Measurements from ENCODE around the gene DENND11.
A peak's percentile ranks its signal among the peaks of the same experiment; 100 is the strongest.
"Not testable (repeated sequence)": the region's sequence is repeated elsewhere in the genome, so short reads cannot be mapped to it uniquely, and the experiment has no call there.

Gene DENND11

DNA sequence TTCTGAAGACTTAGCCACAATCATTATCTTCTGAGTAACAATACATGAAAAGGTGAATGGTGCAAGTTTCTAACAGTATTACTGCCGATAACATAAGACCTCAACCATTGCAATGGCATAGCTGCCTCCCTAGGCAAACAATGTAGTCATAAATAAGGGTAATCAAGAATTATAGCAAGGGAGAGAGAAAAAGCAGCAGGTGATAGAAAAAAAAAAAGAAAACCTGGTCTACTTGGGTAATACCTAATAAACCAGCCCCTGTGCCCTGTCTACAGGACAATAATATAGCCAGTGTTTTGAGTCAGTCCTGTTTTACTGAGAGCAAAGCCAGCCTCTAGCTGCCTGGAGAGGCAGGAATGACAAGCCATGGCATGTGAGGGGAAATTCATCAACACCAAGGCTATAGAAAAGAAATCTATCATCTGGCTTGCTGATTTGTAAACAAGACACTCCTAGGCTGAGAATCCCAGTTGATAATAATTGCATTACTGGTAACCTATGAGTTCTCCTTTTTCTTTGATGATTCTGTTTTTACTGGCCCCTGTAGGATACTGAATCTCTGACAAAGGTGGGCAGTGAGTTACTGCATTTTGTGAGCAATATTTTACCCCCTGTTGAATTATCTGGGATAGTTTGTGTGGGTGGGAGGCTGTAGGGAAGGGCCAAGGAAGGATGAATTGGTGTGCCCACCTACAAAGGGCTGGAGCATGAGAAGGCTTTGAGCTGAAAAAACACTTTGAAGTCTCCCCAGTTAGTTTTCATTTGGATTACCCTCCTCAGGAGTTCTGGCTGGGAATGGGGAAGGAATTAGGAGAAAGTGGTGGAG is 4.5 kb upstream of the DENND11 start:
- no peak for DNase-seq

- no peak for DNase-seq
Observed at GRCh38 chr7:141704741-141705140, 2.8 kb upstream of the DENND11 start.

DNA sequence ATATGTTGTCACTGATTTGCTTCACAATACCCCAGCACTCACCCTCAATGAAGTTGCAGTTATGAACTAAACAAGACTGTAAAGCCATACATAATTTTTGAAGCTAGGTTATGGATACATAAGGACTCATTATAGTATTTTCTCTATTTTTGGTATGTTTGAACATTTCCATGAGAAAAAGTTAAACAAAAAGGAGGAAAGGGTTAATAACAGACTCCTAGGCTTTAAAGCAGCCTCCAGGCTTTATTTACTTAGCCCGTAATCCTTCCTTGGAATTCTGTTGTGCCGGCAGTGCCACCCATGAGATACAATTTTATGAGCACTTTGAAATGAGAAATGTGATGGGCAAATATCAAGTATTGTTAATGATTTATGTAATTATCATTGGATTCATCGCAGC is 2.1 kb upstream of the DENND11 start:
- no peak for DNase-seq

DNA sequence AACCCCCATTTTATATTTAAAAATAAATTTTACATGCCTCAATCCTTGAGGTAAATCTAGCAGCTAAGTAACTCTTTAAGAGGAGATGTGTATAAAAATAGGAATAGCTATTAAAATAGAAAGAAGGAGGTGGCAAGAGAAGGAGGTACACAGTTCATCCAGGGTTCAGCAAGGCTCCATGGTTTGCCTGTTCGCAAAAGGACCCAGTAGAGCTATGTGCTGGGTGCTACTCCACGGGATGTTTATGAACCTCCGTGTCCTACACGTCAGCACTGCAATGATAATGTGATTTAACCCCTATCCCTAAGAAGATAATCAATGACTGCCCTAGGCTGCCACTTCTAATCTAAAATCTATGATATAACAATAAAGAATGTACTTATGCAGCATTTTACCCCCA is 926 bp upstream of the DENND11 start:
- no peak for DNase-seq

DNA sequence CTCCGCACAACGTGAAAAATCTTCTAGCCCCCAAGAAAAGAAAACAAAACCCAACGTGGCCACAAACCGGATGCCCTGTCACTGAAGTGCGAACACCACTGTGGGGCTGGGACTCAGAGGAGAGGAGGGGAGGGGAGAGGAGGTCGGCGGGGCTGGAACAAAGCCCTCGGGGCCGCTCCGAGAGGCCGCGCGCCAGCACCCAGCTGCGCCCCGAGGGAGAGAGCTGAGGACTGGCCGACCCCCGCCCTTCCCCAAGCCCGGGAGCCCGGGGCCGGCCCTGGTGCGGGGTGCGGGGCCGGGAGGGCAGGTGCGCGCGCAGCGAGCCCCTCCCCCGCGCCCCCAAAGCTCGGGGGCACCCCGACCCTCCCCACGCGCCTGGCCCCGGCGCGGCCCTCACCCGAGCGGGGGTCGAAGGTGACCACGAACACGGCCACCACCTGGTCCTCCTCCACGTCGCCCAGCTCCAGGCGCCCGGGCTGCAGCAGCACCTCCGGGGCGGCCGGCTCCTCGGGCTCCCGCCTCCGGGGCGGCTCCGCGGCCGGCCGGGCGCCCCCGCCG is 398 bp downstream of the DENND11 start:
- DNase-seq, result peak; percentile 26

DNA sequence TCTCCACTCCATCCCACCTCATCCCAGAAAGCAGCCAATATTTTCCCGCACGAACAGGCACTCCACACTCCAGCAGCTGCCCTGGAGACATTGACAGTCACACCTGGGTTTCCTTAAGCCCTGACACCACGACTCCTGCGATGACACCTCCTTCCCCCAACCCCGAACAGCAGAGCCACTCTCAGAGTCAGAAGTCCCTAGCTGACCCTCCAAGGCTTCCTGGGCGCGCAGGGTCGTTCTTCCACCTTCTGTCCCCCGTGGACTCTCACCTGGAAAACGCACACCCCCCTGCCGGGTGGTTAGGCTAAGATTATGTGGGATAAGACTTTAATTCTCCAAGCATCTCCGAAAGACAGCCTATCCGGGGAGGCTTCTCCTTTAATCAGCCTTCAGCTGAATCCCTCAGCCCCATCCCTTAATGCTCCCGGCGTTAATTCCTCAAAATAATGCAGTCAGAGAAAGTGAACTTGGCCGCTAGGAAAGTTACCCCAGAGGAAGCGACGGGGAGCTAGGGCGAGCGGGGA is 1.1 kb downstream of the DENND11 start:
- DNase-seq, result no peak

GRCh38 chr7:141700296-141700847 is 1.6 kb downstream of the DENND11 start:
- DNase-seq, result no peak

DNA sequence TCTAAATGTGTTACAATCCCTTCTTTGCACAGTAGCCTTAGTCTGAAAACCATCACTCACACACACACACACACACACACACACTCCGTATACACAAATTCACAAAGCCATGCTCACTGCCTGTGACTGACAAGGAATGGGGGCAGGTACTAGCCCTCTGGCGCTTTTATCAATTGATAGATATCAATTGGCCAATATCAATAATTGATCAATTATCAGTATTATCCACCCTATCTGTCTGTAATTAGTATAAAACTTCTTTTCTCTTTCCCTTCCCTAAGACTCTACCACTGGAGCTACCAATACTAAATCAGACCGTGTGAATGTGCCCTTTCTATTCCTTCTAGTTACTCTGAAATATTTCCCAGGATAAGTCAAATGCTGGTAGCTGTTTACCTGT is 2.1 kb downstream of the DENND11 start:
- no peak for DNase-seq

GRCh38 chr7:141698247-141699015 is 3.5 kb downstream of the DENND11 start:
- DNase-seq, result peak; percentile 48

GRCh38 chr7:141697211-141697871 is 4.6 kb downstream of the DENND11 start:
- DNase-seq, result peak; percentile 16

GRCh38 chr7:141696348-141696747 is 5.6 kb downstream of the DENND11 start:
- DNase-seq, result no peak

DNA sequence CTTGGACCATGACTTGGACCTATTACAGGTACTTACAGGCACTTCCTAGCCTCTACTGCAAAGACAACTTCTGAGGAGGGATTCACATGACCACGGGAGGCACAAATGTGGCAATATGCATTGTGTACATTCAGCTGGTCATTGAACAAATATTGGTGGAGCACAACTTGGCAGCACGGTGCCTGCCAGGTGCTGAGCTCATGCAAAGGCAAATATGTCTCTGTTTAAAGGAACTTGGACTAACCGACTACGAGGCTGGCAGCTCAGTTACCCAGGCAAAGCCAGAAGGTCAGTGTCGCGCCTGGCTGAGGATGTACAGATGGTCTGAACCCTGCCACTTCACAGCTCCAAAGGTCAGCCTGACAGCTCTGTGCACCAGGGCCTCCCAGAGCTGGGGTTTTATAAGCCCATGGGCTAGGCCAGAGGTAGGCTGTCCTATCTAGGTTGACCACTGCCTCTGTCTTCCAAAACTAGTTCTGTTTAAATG is 6.1 kb downstream of the DENND11 start:
- DNase-seq, result no peak

- no peak for DNase-seq
Observed at GRCh38 chr7:141693082-141693481, 8.9 kb downstream of the DENND11 start.

DNA sequence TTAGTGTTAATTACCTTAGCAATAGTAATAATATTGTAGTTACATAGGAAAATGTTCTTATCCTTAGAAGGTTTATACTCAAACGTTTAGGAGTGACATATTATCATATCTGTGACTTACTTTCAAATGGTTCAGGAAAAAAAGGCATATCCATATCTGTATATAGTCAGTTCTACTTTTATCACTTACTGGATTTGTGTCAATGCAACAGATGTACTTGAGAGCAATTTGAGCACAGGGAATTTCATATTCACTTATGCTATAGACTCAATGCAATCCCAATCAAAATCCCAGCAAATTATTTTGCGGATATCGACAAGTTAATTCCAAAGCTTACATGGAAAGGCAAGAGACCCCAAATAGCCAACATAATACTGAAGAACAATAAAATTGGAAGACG is 10.0 kb downstream of the DENND11 start:
- no peak for DNase-seq

DNA sequence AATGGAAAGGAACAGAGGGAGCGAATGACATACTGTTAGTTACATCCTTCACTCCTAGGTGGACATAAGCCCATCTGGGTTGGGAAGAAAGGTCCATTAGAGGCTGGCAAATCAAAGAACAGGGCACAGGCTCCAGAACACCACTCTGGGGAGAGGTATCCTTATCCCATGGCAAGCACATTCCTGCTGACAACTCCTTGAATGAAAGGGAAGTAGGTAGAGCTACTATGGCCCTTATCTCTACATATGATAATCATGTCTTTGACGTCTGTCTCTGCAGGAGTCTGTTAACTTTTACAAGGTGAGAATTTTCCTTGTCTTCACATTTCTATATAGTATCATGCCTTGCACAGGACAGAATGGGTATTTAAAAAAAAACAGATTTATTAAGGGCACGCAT is 10.4 kb downstream of the DENND11 start:
- DNase-seq, result no peak

DNA sequence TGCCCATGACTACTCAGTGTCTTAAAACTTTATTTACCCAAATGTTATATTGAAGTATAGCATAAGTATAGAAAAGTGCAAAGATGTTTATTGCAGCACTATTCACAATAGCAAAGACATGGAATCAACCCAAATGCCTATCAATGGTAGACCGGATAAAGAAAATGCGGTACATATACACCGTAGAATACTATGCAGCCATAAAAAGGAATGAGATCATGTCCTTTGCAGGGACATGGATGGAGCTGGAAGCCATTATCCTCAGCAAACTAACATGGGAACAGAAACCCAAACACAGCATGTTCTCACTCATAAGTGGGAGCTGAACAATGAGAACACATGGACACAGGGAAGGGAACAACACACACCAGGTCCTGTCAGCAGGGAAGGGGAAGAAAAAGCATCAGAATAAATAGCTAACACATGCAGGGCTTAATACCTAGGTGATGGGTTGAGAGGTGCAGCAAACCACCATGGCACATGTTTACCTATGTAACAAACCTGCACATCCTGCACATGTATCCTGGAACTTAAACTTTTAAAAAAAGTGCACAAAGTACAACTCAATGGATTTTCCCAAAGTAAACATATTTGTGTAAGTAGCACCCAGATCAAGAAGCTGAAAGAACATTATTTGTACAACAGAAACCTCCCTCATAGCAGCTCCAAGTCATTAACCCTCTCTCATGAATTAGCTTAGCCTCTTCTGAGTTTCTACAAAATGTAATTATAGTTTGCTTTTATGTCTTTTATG is 12.7 kb downstream of the DENND11 start:
- not testable (repeated sequence) for DNase-seq

DNA sequence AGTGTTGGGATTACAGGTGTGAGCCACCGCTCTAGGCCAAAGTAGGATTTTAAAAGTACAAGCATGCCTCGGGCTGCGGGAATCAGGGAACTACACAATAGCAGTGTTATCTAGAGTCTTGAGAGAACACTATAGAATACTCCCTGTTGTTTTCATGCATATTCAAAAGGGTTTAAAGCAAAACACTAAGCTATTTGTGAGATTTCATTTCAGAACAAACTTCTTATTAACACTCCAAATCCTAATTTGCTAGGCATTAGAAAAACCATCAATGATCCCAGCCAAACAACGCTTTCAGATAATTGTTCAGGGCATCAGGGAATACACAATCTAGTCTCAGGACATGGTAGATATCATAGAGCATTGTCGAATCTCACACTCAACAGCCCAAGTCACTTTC is 13.9 kb downstream of the DENND11 start:
- DNase-seq, result no peak

- no peak for DNase-seq
Observed at GRCh38 chr7:141686670-141687069, 15.3 kb downstream of the DENND11 start.

DNA sequence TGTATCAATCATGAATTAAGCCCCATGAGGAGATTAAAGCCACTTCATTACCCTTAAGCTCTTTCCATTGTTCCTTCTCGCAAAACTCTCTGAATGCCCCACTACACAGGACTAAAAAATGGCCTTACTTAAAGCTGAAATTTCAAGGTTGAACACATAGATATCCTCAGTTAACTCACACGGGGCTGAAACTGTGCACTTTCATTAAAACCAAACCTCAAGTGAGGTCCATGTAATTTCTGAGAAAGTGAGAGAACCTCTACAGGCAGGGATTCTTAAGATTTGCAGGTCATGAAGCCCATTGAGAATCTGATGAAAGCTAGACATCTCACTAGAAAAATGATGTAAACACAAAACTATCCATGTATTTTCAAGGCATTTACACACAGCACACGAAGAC is 15.9 kb downstream of the DENND11 start:
- no peak for DNase-seq

DNA sequence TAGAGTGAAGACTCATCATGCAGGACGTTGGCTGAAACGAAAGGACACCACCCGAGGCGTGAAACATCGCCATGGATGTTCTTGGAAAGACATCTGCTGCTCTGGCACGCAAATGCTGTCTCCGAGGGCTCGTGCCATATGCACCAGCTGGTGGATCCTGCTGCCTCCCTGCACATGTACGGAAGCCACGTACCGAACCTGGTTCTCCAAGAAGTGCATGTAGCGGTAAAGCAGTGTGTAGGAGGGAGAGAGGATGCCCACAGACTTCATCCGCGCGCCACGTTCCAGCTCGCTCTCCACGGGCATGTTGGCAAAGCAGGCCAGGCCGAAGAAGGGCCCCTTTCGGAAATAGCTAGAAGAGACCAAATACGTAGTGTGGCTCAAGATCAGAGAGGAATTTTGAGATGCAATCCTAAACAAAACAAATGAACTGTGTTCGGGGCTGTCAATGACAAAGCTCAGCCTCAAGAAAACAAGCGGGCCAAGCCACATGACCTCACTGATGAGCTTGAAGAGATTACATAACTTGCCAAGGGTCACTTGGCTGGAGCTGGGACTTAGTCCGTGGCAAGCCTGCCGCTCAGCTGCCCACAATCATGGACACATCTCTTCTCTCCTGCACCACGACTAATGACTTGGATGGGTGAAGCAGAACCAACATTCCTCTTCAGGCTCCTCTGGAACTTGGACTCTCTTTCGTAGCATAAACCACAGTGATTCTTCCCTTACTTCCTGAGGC is 16.5 kb downstream of the DENND11 start:
- DNase-seq, result no peak

DNA sequence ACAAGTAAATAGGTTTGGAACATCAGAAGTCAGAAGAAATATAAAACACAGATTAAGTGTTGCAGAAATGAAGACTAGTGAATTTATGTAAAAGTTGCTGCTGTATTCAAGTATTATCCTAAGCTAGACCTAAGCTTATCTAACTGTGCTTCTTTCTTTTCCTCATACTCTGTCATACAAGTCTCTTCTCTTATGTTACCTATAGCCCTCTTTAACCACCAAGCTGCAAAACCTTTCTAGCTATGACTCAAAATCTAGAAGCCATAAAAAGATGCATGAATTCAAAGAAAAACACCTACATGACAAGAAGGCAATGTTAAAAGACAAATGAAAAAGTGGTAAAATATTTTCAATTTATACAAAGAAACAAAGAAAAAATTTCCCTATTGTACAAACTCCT is 23.0 kb downstream of the DENND11 start:
- no peak for DNase-seq
